B cell (primary cell): ENCODE results near the gene SLC28A3. TPM values are rescaled to one million over a fixed set of nuclear protein-coding genes. Genes with fewer than 3 reads are reported as not detected.
"Not testable (repeated sequence)": the region's sequence is repeated elsewhere in the genome, so short reads cannot be mapped to it uniquely, and the experiment has no call there.

Experiments used
- ATAC-seq: fragments of 200-7000 bp; cut with Tn5 transposase; one replicate; pipeline ENCODE4 v1.10.0; 2021; ENCODE audit warnings: low read depth, mild to moderate bottlenecking, moderate number of reproducible peaks, moderate library complexity
- CTCF ChIA-PET: fragments of 350-600 bp; sonication (Branson Sonifier 250); formaldehyde crosslinking; loops from one replicate; lab custom pipeline; 2021; ENCODE audit warnings: antibody characterized with exemption, inconsistent platforms; lab: Charles Lee
- POLR2A ChIA-PET: fragments of 350-600 bp; sonication (Branson Sonifier 250); formaldehyde crosslinking; loops from one replicate; lab custom pipeline; 2021; ENCODE audit warnings: antibody characterized with exemption; lab: Charles Lee
- DNase-seq: peaks from one replicate; pipeline ENCODE4 v3.0.0; 2013
- H2AFZ ChIP-seq: 2 replicates; pipeline ENCODE4 v1.6.1; 2012; ENCODE audit warnings: mild to moderate bottlenecking, low read depth, low read length; ENCODE audit not compliant: insufficient read depth, poor library complexity, severe bottlenecking
- H3K27ac ChIP-seq, 2 donors: 1 replicate in 1 of 2; 2 replicates in 1 of 2; pipeline ENCODE4 v1.5.1; 2012 to 2013; ENCODE audit warnings: low read length in 2 of 2, mild to moderate bottlenecking in 2 of 2, moderate library complexity in 1 of 2
- H3K27me3 ChIP-seq, 4 experiments: fragments of 200-600 bp in 1 of 4; sonication (generic) in 1 of 4; replicated peaks in 1 of 4; 1 replicate in 2 of 4; 2 replicates in 2 of 4; pipeline versions ENCODE4 v1.6.1 to v1.7.0; 2013 to 2016; ENCODE audit warnings: low read length in 3 of 4, mild to moderate bottlenecking in 2 of 4, mixed read lengths in 1 of 4, moderate library complexity in 1 of 4; ENCODE audit not compliant: insufficient read depth in 4 of 4, control insufficient read depth in 3 of 4; ENCODE audit errors: control extremely low read depth in 1 of 4
- H3K36me3 ChIP-seq, 2 experiments: replicated peaks in 1 of 2; 1 replicate in 1 of 2; 2 replicates in 1 of 2; pipeline versions ENCODE4 v1.6.1 to v1.7.1; 2013; ENCODE audit warnings: low read length in 1 of 2; ENCODE audit not compliant: insufficient read depth in 2 of 2, control insufficient read depth in 1 of 2; ENCODE audit errors: control extremely low read depth in 1 of 2, extremely low read depth in 1 of 2
- H3K4me1 ChIP-seq, 2 donors: fragments of 200-600 bp in 1 of 2; sonication (generic) in 1 of 2; 1 replicate in 1 of 2; 2 replicates in 1 of 2; pipeline versions ENCODE4 v1.5.1 to v1.6.1; 2013 to 2017; ENCODE audit warnings: low read length in 2 of 2; ENCODE audit not compliant: control insufficient read depth in 2 of 2, insufficient read depth in 2 of 2
- H3K4me2 ChIP-seq: replicated peaks from 2 replicates; pipeline ENCODE3; 2012; ENCODE audit warnings: mild to moderate bottlenecking, low read depth, low read length; ENCODE audit not compliant: poor library complexity, severe bottlenecking
- H3K4me3 ChIP-seq, 5 experiments: fragments of 200-600 bp in 1 of 5; sonication (generic) in 1 of 5; 1 replicate in 3 of 5; 2 replicates in 2 of 5; pipeline versions ENCODE4 v1.5.1 to v1.7.0; 2011 to 2016; ENCODE audit warnings: low read length in 4 of 5, mild to moderate bottlenecking in 4 of 5, low read depth in 2 of 5, control low read depth in 1 of 5, moderate library complexity in 1 of 5; ENCODE audit not compliant: insufficient read depth in 1 of 5; ENCODE audit errors: control extremely low read depth in 1 of 5, extremely low read depth in 1 of 5
- H3K79me2 ChIP-seq: fragments of 200-600 bp; sonication (generic); one replicate; pipeline ENCODE4 v1.6.0; 2016; ENCODE audit warnings: low read length; ENCODE audit not compliant: control insufficient read depth, insufficient read depth
- H3K9ac ChIP-seq: fragments of 200-600 bp; sonication (generic); 2 replicates; pipeline ENCODE4 v1.6.1; 2017; ENCODE audit warnings: mild to moderate bottlenecking, low read length, moderate library complexity
- H3K9me3 ChIP-seq, 3 donors: one replicate each; pipeline versions ENCODE4 v1.6.1 to v1.7.1; 2013; ENCODE audit warnings: low read length in 2 of 3; ENCODE audit not compliant: control insufficient read depth in 2 of 3, insufficient read depth in 1 of 3; ENCODE audit errors: control extremely low read depth in 1 of 3
- H4K20me1 ChIP-seq: 2 replicates; pipeline ENCODE4 v1.6.0; 2012; ENCODE audit warnings: mild to moderate bottlenecking, low read length; ENCODE audit not compliant: insufficient read depth, control insufficient read depth, poor library complexity, severe bottlenecking
- H3K27ac Mint-ChIP-seq: one replicate; pipeline ENCODE4 v1.8.0; 2021; ENCODE audit warnings: mixed read lengths
- H3K27me3 Mint-ChIP-seq: one replicate; pipeline ENCODE4 v1.8.0; 2021; ENCODE audit warnings: mixed read lengths
- H3K4me1 Mint-ChIP-seq: one replicate; pipeline ENCODE4 v1.8.0; 2021; ENCODE audit warnings: mixed read lengths
- H3K4me3 Mint-ChIP-seq: one replicate; pipeline ENCODE4 v1.8.0; 2021; ENCODE audit warnings: mixed read lengths
- H3K9me3 Mint-ChIP-seq: one replicate; pipeline ENCODE4 v1.8.0; 2022; ENCODE audit warnings: mixed read lengths; ENCODE audit not compliant: insufficient read depth
- CTCF ChIP-seq: fragments of 200-600 bp; IDR thresholded peaks from one replicate; pipeline ENCODE4 v1.8.0; 2022; ENCODE audit warnings: antibody characterized with exemption, mild to moderate bottlenecking
- EZH2 ChIP-seq: IDR thresholded peaks from 2 replicates; pipeline ENCODE4 v1.6.1; 2012; ENCODE audit warnings: borderline replicate concordance, low read depth, mild to moderate bottlenecking, moderate library complexity, low read length; ENCODE audit not compliant: insufficient read depth, poor library complexity, severe bottlenecking
- WGBS: methylation state at CpG from one replicate; pipeline ENCODE4 v1.1.5; 2013; ENCODE audit warnings: missing lambda C conversion rate; ENCODE audit not compliant: insufficient coverage; 5-methylcytosine and 5-hydroxymethylcytosine counted together
- intact Hi-C: fragments of 100-400 bp; cut with micrococcal nuclease; formaldehyde crosslinking; loops from one replicate; pipeline ENCODE4 v1.10.0; 2022
- polyA minus RNA-seq: library from RNA; depleted of rRNA, polyadenylated mRNA; stranded (reverse); fragments of >200 nt; gene quantifications from 2 replicates; pipeline ENCODE4 v1.2.3, GENCODE V29; 2012
- polyA plus RNA-seq: library from polyadenylated mRNA; depleted of rRNA; stranded (reverse); fragments of >200 nt; gene quantifications from 2 replicates; pipeline ENCODE4 v1.2.3, GENCODE V29; 2012
- total RNA-seq, 2 donors: library from RNA; stranded (reverse); fragments of 120-200 nt in 1 of 2; gene quantifications; 1 replicate in 1 of 2; 2 replicates in 1 of 2; pipeline versions ENCODE4 v1.2.3 to v1.2.4, GENCODE V29; 2013 to 2022

Gene SLC28A3
- total RNA-seq, result not detected in 2 replicates
- under 0.01 TPM for total RNA-seq (2013)
- polyA plus RNA-seq, result not detected in 2 replicates
- not detected in 2 replicates for polyA minus RNA-seq

GRCh38 chr9:84340535-84340934 lies at the start of gene SLC28A3:
Gene SLC28A3, minus strand, starts transcription at chr9:84340758. Its CDS starts 125 bp downstream, at chr9:84340633.
- H3K4me1 ChIP-seq, result no peaks in the 10 kb centered on the region
- Mint-ChIP-seq H3K27me3 (peaks cover 11% of the 10 kb centered on the region), H3K4me1 (no peaks in the 10 kb centered on the region), H3K27ac (no peak within 1 kb of the TSS), H3K9me3 (no peaks in the 10 kb centered on the region), H3K4me3 (no peak within 1 kb of the TSS)
- H3K27ac ChIP-seq, result no peak within 1 kb of the TSS
- no peak within 1 kb of the TSS for H3K4me2 ChIP-seq
- H2AFZ ChIP-seq, result no peak within 1 kb of the TSS
- H3K4me3 ChIP-seq, result no peak within 1 kb of the TSS
- H3K9me3 ChIP-seq, result no peaks in the 10 kb centered on the region
- no peak for ATAC-seq
- WGBS, result 80% methylated on average over 1 of the region's 5 CpGs
- CTCF ChIA-PET, result interaction anchor here (0.5 kb wide), 1 partner anchor 796 kb away, joined by 3 read pairs; no protein-coding TSS in a partner anchor
- no peaks in the 10 kb centered on the region for H3K27me3 ChIP-seq
- TF ChIP-seq CTCF (no peak), EZH2 (no peak)
- H3K36me3 ChIP-seq, result no peaks in the 10 kb centered on the region
- no peak within 1 kb of the TSS for H3K9ac ChIP-seq
- intact Hi-C loops, result no loop called here
- no peaks in the 10 kb centered on the region for H4K20me1 ChIP-seq
- POLR2A ChIA-PET, result no interaction called here
- no peak for DNase-seq
- H3K79me2 ChIP-seq, result no peaks in the 10 kb centered on the region

GRCh38 chr9:84390254-84390653 lies 49.7 kb upstream of the SLC28A3 start:
- intact Hi-C loops, CTCF ChIA-PET: not testable (repeated sequence)

More at GRCh38 chr9:84390254-84390653, 49.7 kb upstream of the SLC28A3 start:
- H3K27ac Mint-ChIP-seq, H3K27ac ChIP-seq, H4K20me1 ChIP-seq, H3K9ac ChIP-seq, DNase-seq, H3K4me2 ChIP-seq, H3K9me3 Mint-ChIP-seq, H3K79me2 ChIP-seq, H3K27me3 ChIP-seq, H3K9me3 ChIP-seq, H3K4me3 Mint-ChIP-seq, H3K4me1 Mint-ChIP-seq, H3K36me3 ChIP-seq, ATAC-seq, POLR2A ChIA-PET, H2AFZ ChIP-seq, H3K27me3 Mint-ChIP-seq, H3K4me1 ChIP-seq, H3K4me3 ChIP-seq: not testable (repeated sequence)
- 78% methylated on average over 3 of the region's 7 CpGs for WGBS
